Caki2 (cell line): ENCODE data around the gene CAT. TPM values are rescaled to one million over a fixed set of nuclear protein-coding genes. Genes with fewer than 3 reads are reported as not detected.

ENCODE experiments used
- DNase-seq: peaks from one replicate; pipeline ENCODE4 v3.0.0-alpha.2; 2015; ENCODE audit warnings: low read depth
- in situ Hi-C: cut with HindIII; loops from 2 replicates; pipeline ENCODE4 v1.10.0; 2016; ENCODE audit warnings: low sequenced_read_pairs, low pct_unique_long_range_greater_than_20kb, mixed read lengths
- total RNA-seq: library from RNA; depleted of rRNA; stranded (reverse); fragments of >200 nt; shearing (Covaris generic); gene quantifications from 2 replicates; pipeline ENCODE4 v1.2.3, GENCODE V29; 2014; ENCODE audit warnings: low replicate concordance; rRNA removed

CAT gene
- total RNA-seq, 1 experiment from 2014 or later: 65.7 TPM

- DNase-seq: no peak
- in situ Hi-C loops: no loop called here
Observed at GRCh38 chr11:34509336-34509876, 70.7 kb downstream of the CAT start.

- DNase-seq: no peak
Observed at GRCh38 chr11:34510218-34510617, 71.5 kb downstream of the CAT start.

GRCh38 chr11:34510673-34511072, 71.9 kb downstream of the CAT start:
- DNase-seq: no peak
- in situ Hi-C loops: no loop called here

More at GRCh38 chr11:34510218-34510617, 71.5 kb downstream of the CAT start:
- in situ Hi-C loops: no loop called here

GRCh38 chr11:34512840-34513681, 74.3 kb downstream of the CAT start:
- no peak for DNase-seq
- in situ Hi-C loops: no loop called here

GRCh38 chr11:34513682-34514449, 75.1 kb downstream of the CAT start, which contains the start of gene ELF5:
ELF5 (minus strand) TSS chr11:34513794; CDS start chr11:34505749, 8,045 bp downstream.
- no peak for DNase-seq
- in situ Hi-C loops: no loop called here

- in situ Hi-C loops: no loop called here
Observed at GRCh38 chr11:34514597-34514996, 75.9 kb downstream of the CAT start.

GRCh38 chr11:34516247-34517040, 77.7 kb downstream of the CAT start:
- in situ Hi-C loops: no loop called here
- no peak for DNase-seq

More at GRCh38 chr11:34514597-34514996, 75.9 kb downstream of the CAT start:
- no peak for DNase-seq

- no peak for DNase-seq
- in situ Hi-C loops: no loop called here
Observed at GRCh38 chr11:34519595-34520235, 81.0 kb downstream of the CAT start.

- no peak for DNase-seq
- in situ Hi-C loops: no loop called here
Observed at GRCh38 chr11:34521265-34521664, 82.5 kb downstream of the CAT start.

Other genes with a start within 250 kb of the CAT start
- gene ABTB2, start 80.9 kb upstream of the CAT start, total RNA-seq: 6.0 and 6.3 TPM in 2 replicates
- not detected in 2 replicates for gene ELF5, start 74.9 kb downstream of the CAT start, total RNA-seq
- not detected in 2 replicates for gene EHF, start 182.2 kb downstream of the CAT start, total RNA-seq